IMR-90 (cell line): ENCODE measurements around the gene C19orf25. TPM values are rescaled to one million over a fixed set of nuclear protein-coding genes. Genes with fewer than 3 reads are reported as not detected.

Experiments
- ATAC-seq: fragments of 200-7000 bp; cut with Tn5 transposase; 2 replicates; pipeline ENCODE4 v1.9.1; 2020; ENCODE audit warnings: low read depth, mild to moderate bottlenecking, moderate library complexity
- BruUV-seq: library from RNA; stranded (reverse); fragments of 400-500 nt; replicated peaks from 2 replicates; lab custom pipeline; 2021; lab: Mats Ljungman, UMichigan
- CTCF ChIA-PET: fragments of 300-600 bp; formaldehyde crosslinking; extraction: SDS; loops from one replicate; lab custom pipeline; 2021; ENCODE audit warnings: antibody characterized with exemption; lab: Yijun Ruan, JAX
- POLR2A ChIA-PET: fragments of 300-600 bp; sonication (Branson Sonifier 250); formaldehyde crosslinking; loops from one replicate; lab custom pipeline; 2022; ENCODE audit warnings: antibody characterized with exemption; ENCODE audit not compliant: unreplicated experiment; lab: Charles Lee
- DNase-seq: peaks from one replicate; pipeline ENCODE4 v3.0.0; 2013
- H2AFZ ChIP-seq: replicated peaks from 2 replicates; pipeline ENCODE3; 2013; ENCODE audit warnings: low read length, mild to moderate bottlenecking; ENCODE audit not compliant: poor library complexity
- H2AK5ac ChIP-seq: 2 replicates; pipeline ENCODE4 v1.6.1; 2013; ENCODE audit warnings: low read depth, low read length, inconsistent platforms
- H2AK9ac ChIP-seq: replicated peaks from 2 replicates; pipeline ENCODE3; 2013; ENCODE audit warnings: mild to moderate bottlenecking, low read depth, low read length, moderate library complexity; ENCODE audit not compliant: poor library complexity
- H2BK120ac ChIP-seq: 2 replicates; pipeline ENCODE4 v1.6.1; 2013; ENCODE audit warnings: low read depth, low read length, inconsistent platforms
- H2BK15ac ChIP-seq: 3 replicates; pipeline ENCODE4 v1.6.1; 2013; ENCODE audit warnings: low read depth, low read length, inconsistent platforms
- H2BK20ac ChIP-seq: 2 replicates; pipeline ENCODE4 v1.6.1; 2013; ENCODE audit warnings: low read depth, mild to moderate bottlenecking, inconsistent platforms, low read length, moderate library complexity
- H2BK5ac ChIP-seq: 2 replicates; pipeline ENCODE4 v1.6.1; 2013; ENCODE audit warnings: mild to moderate bottlenecking, low read depth, low read length, inconsistent platforms; ENCODE audit not compliant: poor library complexity, severe bottlenecking
- H3K14ac ChIP-seq: replicated peaks from 2 replicates; pipeline ENCODE4 v1.6.1; 2013; ENCODE audit warnings: low read depth, low read length, inconsistent platforms
- H3K18ac ChIP-seq: 2 replicates; pipeline ENCODE4 v1.6.1; 2013; ENCODE audit warnings: low read depth, low read length, control low read depth
- H3K23ac ChIP-seq: 2 replicates; pipeline ENCODE4 v1.6.1; 2013; ENCODE audit warnings: low read depth, low read length, inconsistent platforms
- H3K27ac ChIP-seq: 2 replicates; pipeline ENCODE4 v1.5.1; 2013; ENCODE audit warnings: mild to moderate bottlenecking, control low read depth, low read length; ENCODE audit not compliant: insufficient read depth
- H3K27me3 ChIP-seq: 2 replicates; pipeline ENCODE4 v1.6.1; 2013; ENCODE audit warnings: low read length; ENCODE audit not compliant: control insufficient read depth, insufficient read depth
- H3K36me3 ChIP-seq: 2 replicates; pipeline ENCODE4 v1.6.1; 2013; ENCODE audit warnings: low read length, mixed read lengths; ENCODE audit not compliant: control insufficient read depth, insufficient read depth
- H3K4ac ChIP-seq: 2 replicates; pipeline ENCODE4 v1.6.1; 2013; ENCODE audit warnings: low read depth, low read length, inconsistent platforms
- H3K4me1 ChIP-seq: 2 replicates; pipeline ENCODE4 v1.6.1; 2013; ENCODE audit warnings: low read length, mixed read lengths; ENCODE audit not compliant: control insufficient read depth, insufficient read depth
- H3K4me2 ChIP-seq: 2 replicates; pipeline ENCODE4 v1.6.1; 2013; ENCODE audit warnings: low read depth, mild to moderate bottlenecking, control low read depth, low read length, moderate library complexity
- H3K4me3 ChIP-seq: 2 replicates; pipeline ENCODE4 v1.5.1; 2013; ENCODE audit warnings: low read depth, mild to moderate bottlenecking, control low read depth, low read length, moderate library complexity; ENCODE audit not compliant: insufficient read depth
- H3K56ac ChIP-seq: 2 replicates; pipeline ENCODE4 v1.6.1; 2013; ENCODE audit warnings: low read length, inconsistent platforms; ENCODE audit not compliant: insufficient read depth; ENCODE audit errors: extremely low read depth
- H3K79me1 ChIP-seq, 2 experiments: 2 replicates each; pipeline ENCODE4 v1.6.1; 2013; ENCODE audit warnings: low read length in 2 of 2, inconsistent platforms in 1 of 2, low read depth in 1 of 2
- H3K9ac ChIP-seq: 2 replicates; pipeline ENCODE4 v1.6.1; 2013; ENCODE audit warnings: low read depth, low read length, control low read depth
- H3K9me1 ChIP-seq: 2 replicates; pipeline ENCODE4 v1.6.1; 2013; ENCODE audit warnings: low read length, inconsistent platforms; ENCODE audit not compliant: insufficient read depth
- H3K9me3 ChIP-seq: 2 replicates; pipeline ENCODE4 v1.6.1; 2013; ENCODE audit warnings: low read length; ENCODE audit not compliant: control insufficient read depth, insufficient read depth
- H4K20me1 ChIP-seq: 2 replicates; pipeline ENCODE4 v1.6.1; 2013; ENCODE audit warnings: low read length, inconsistent platforms; ENCODE audit not compliant: insufficient read depth
- H4K5ac ChIP-seq: 2 replicates; pipeline ENCODE4 v1.6.1; 2013; ENCODE audit warnings: mild to moderate bottlenecking, low read depth, low read length, control low read depth
- H4K8ac ChIP-seq, 2 experiments: 2 replicates each; pipeline ENCODE4 v1.6.1; 2013; ENCODE audit warnings: low read depth in 2 of 2, low read length in 2 of 2, control low read depth in 1 of 2, inconsistent platforms in 1 of 2
- H4K91ac ChIP-seq: 2 replicates; pipeline ENCODE4 v1.6.1; 2013; ENCODE audit warnings: low read depth, low read length, inconsistent platforms; ENCODE audit not compliant: insufficient read depth
- CHD1 ChIP-seq: IDR thresholded peaks from 2 replicates; pipeline ENCODE4 v1.6.1; 2012; ENCODE audit warnings: low read depth, low read length, improper control_type of control experiment
- FOS ChIP-seq: fragments of 150-350 bp; IDR thresholded peaks from 2 replicates; pipeline ENCODE4 v1.6.1; 2016; ENCODE audit warnings: low read depth, low read length
- MAFK ChIP-seq: IDR thresholded peaks from 2 replicates; pipeline ENCODE4 v1.6.1; 2012; ENCODE audit warnings: low read depth, low read length, improper control_type of control experiment
- MAZ ChIP-seq: IDR thresholded peaks from 2 replicates; pipeline ENCODE4 v1.6.1; 2012; ENCODE audit warnings: low read depth, mild to moderate bottlenecking, low read length, improper control_type of control experiment, moderate library complexity, borderline replicate concordance
- NFE2L2 ChIP-seq: fragments of 150-350 bp; IDR thresholded peaks from 2 replicates; pipeline ENCODE4 v1.6.1; 2016; ENCODE audit warnings: low read depth, mild to moderate bottlenecking, low read length
- RAD21 ChIP-seq: IDR thresholded peaks from 2 replicates; pipeline ENCODE4 v1.6.1; 2012; ENCODE audit warnings: low read length, improper control_type of control experiment
- SMC3 ChIP-seq: fragments of 150-350 bp; IDR thresholded peaks from 2 replicates; pipeline ENCODE4 v1.6.1; 2016; ENCODE audit warnings: low read depth, mild to moderate bottlenecking, antibody characterized with exemption, low read length, moderate library complexity
- USF2 ChIP-seq: fragments of 150-350 bp; IDR thresholded peaks from 2 replicates; pipeline ENCODE4 v1.6.1; 2017; ENCODE audit warnings: mild to moderate bottlenecking, antibody characterized with exemption, low read length, low read depth
- WGBS, 2 experiments: methylation state at CpG; one replicate each; pipeline versions ENCODE4 v1.1.5 to v1.1.7; 2013; ENCODE audit warnings: missing lambda C conversion rate in 2 of 2; ENCODE audit not compliant: insufficient read length in 1 of 2; ENCODE audit errors: extremely low coverage in 2 of 2; 5-methylcytosine and 5-hydroxymethylcytosine counted together
- dilution Hi-C: fragments of 300-500 bp; cut with HindIII; formaldehyde crosslinking; loops from one replicate; pipeline ENCODE4 v1.14.3; 2018; ENCODE audit warnings: low sequenced_read_pairs; ENCODE audit not compliant: unreplicated experiment
- in situ Hi-C: fragments of 300-500 bp; cut with MboI; formaldehyde crosslinking; loops from 3 replicates; pipeline ENCODE4 v1.14.3; 2019; ENCODE audit warnings: low sequenced_read_pairs, inconsistent platforms, mixed read lengths
- intact Hi-C: fragments of 100-400 bp; cut with micrococcal nuclease; formaldehyde crosslinking; loops from 2 replicates; pipeline ENCODE4 v1.10.0; 2022
- polyA plus RNA-seq, 3 experiments: library from polyadenylated mRNA; depleted of rRNA; stranded (reverse); fragments of >200 nt; gene quantifications; 2 replicates each; pipeline ENCODE4 v1.2.3, GENCODE V29; 2012; ENCODE audit warnings: low replicate concordance in 1 of 3
- total RNA-seq: library from RNA; depleted of rRNA; stranded (reverse); fragments of >200 nt; gene quantifications from 2 replicates; pipeline ENCODE4 v1.2.3, GENCODE V29; 2012
- TF ChIP-seq, protein P1 (sequence below): fragments of 150-350 bp; IDR thresholded peaks from 2 replicates; pipeline ENCODE4 v1.6.1; 2016; ENCODE audit warnings: low read depth, mild to moderate bottlenecking, low read length, moderate library complexity, borderline replicate concordance

The C19orf25 gene
- total and polyA plus RNA-seq, 2 of the 4 experiments (the other 2 are of a cell fraction): 10.4 to 34.9 TPM

DNA sequence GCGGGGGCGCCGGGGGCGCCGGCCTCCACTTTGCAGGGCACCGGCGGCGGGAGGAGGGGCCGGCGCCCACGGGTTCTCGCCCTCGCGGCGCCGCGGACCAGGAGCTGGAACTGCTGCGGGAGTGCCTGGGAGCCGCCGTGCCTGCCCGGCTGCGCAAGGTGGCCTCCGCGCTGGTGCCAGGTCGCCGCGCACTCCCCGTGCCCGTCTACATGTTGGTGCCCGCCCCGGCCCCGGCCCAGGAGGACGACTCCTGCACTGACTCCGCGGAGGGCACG is 11.9 kb downstream of the C19orf25 start:
- no peak overlapping the region for H3K4ac ChIP-seq
- H3K9ac ChIP-seq: no peak overlapping the region
- peaks cover 0 to 6% of the 10 kb centered on the region in 2 experiments; a peak in 1 of 4 replicates for H3K79me1 ChIP-seq
- no peak overlapping the region for H3K56ac ChIP-seq
- dilution Hi-C loops (no loop called here), in situ Hi-C loops (no loop called here), intact Hi-C loops (no loop called here)
- H2BK120ac ChIP-seq: no peak overlapping the region
- TF ChIP-seq SMC3: no peak
- no peak for TF ChIP-seq USF2
- no peak for TF ChIP-seq FOS
- no peak for TF ChIP-seq MAFK
- TF ChIP-seq RAD21: no peak
- no peak for TF ChIP-seq NFE2L2
- TF ChIP-seq MAZ: no peak
- TF ChIP-seq, protein P1, sequence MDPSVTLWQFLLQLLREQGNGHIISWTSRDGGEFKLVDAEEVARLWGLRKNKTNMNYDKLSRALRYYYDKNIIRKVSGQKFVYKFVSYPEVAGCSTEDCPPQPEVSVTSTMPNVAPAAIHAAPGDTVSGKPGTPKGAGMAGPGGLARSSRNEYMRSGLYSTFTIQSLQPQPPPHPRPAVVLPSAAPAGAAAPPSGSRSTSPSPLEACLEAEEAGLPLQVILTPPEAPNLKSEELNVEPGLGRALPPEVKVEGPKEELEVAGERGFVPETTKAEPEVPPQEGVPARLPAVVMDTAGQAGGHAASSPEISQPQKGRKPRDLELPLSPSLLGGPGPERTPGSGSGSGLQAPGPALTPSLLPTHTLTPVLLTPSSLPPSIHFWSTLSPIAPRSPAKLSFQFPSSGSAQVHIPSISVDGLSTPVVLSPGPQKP: no peak
- no peak for TF ChIP-seq CHD1
- H4K8ac ChIP-seq: no peak overlapping the region
- no peak overlapping the region for H2BK5ac ChIP-seq
- DNase-seq (no peak), ATAC-seq (no peak)
- H4K91ac ChIP-seq: no peak overlapping the region
- no peak overlapping the region for H2AK9ac ChIP-seq
- no peak overlapping the region for H3K4me3 ChIP-seq
- no peak overlapping the region for H2BK15ac ChIP-seq
- no peak overlapping the region for H3K4me2 ChIP-seq
- H3K23ac ChIP-seq: no peak overlapping the region
- no peak overlapping the region for H2AK5ac ChIP-seq
- peaks cover 21% of the 10 kb centered on the region for H3K4me1 ChIP-seq
- no peak overlapping the region for H2AFZ ChIP-seq
- 9% methylated on average over 11 of the region's 36 CpGs; no CpG with 5 or more reads in 1 of the 2 experiments for WGBS, 2 experiments
- no TSS peak for BruUV-seq
- H4K20me1 ChIP-seq: peaks cover 64% of the 10 kb centered on the region
- no peaks in the 10 kb centered on the region; the same call in 1 of the 2 replicates for H3K9me3 ChIP-seq
- no peak overlapping the region for H3K18ac ChIP-seq
- H3K9me1 ChIP-seq: no peaks in the 10 kb centered on the region
- no peak overlapping the region for H3K14ac ChIP-seq
- no peaks in the 10 kb centered on the region for H3K36me3 ChIP-seq
- H4K5ac ChIP-seq: no peak overlapping the region
- CTCF ChIA-PET: no interaction called here
- H3K27ac ChIP-seq: no peak overlapping the region
- peaks cover 62% of the 10 kb centered on the region for H3K27me3 ChIP-seq
- POLR2A ChIA-PET: no interaction called here
- no peak overlapping the region for H2BK20ac ChIP-seq
